ENCODE results near the gene RNF34. TPM values are rescaled to one million over a fixed set of nuclear protein-coding genes. Genes with fewer than 3 reads are reported as not detected.

RNF34 gene
- total RNA-seq, 1 experiment from 2014 or later: 54.1 TPM

GRCh38 chr12:121466794-121467637 lies 67.1 kb downstream of the RNF34 start:
- CTCF ChIA-PET: interaction anchor here (1.0 kb wide), 1 partner anchor 12 kb away, joined by 3 read pairs; no protein-coding TSS in a partner anchor
- H3K9me3 Mint-ChIP-seq (ENCODE audit: unreplicated experiment): no peaks in the 10 kb centered on the region
- DNase-seq: peak; percentile 92 to 95
- peaks cover 16% of the 10 kb centered on the region; the same call in 1 of the 2 replicates for H3K4me1 ChIP-seq
- H3K27me3 ChIP-seq (replicated peaks; ENCODE audit: control insufficient read depth, insufficient read depth, low read length): no peaks in the 10 kb centered on the region
- H3K4me1 Mint-ChIP-seq (ENCODE audit: low read depth, unreplicated experiment): peaks cover 9% of the 10 kb centered on the region
- H3K4me3 ChIP-seq (ENCODE audit: low read depth, low read length): peak overlapping the region; percentile 72
- H3K36me3 Mint-ChIP-seq (ENCODE audit: insufficient read depth, unreplicated experiment): peaks cover 6% of the 10 kb centered on the region
- intact Hi-C loops (cut with micrococcal nuclease; ENCODE audit: unreplicated experiment): no loop called here
- H3K27ac Mint-ChIP-seq (ENCODE audit: unreplicated experiment): no peak overlapping the region
- peak overlapping the region; percentile 56 for H3K4me3 Mint-ChIP-seq (ENCODE audit: unreplicated experiment)
- no TSS peak for BruUV-seq (replicated peaks)
- H3K27me3 Mint-ChIP-seq (ENCODE audit: insufficient read depth, unreplicated experiment): no peaks in the 10 kb centered on the region
- TF ChIP-seq CTCF (IDR thresholded peaks at IDR 0.05; ENCODE audit: insufficient read depth in 1 of 2, low read depth in 1 of 2, low read length in 1 of 2, severe bottlenecking in 1 of 2, unreplicated experiment in 1 of 2): no peak
- POLR2A ChIA-PET: interaction anchor here (0.6 kb wide), 1 partner anchor 177 kb away, joined by 3 read pairs; no protein-coding TSS in a partner anchor
- H3K9me3 ChIP-seq: no peaks in the 10 kb centered on the region
- H3K36me3 ChIP-seq (ENCODE audit: control insufficient read depth, insufficient read depth, low read length): peaks cover 2% of the 10 kb centered on the region; the same call in 1 of the 2 replicates

GRCh38 chr12:121467638-121468498 lies 68.0 kb downstream of the RNF34 start:
- H3K4me3 ChIP-seq (ENCODE audit: low read depth, low read length): peak overlapping the region; percentile 72
- no TSS peak for BruUV-seq (replicated peaks)
- Mint-ChIP-seq H3K9me3 (ENCODE audit: unreplicated experiment) (no peaks in the 10 kb centered on the region), H3K4me1 (ENCODE audit: low read depth, unreplicated experiment) (peaks cover 9% of the 10 kb centered on the region), H3K4me3 (ENCODE audit: unreplicated experiment) (peak overlapping the region; percentile 56), H3K27me3 (ENCODE audit: insufficient read depth, unreplicated experiment) (no peaks in the 10 kb centered on the region), H3K27ac (ENCODE audit: unreplicated experiment) (no peak overlapping the region), H3K36me3 (ENCODE audit: insufficient read depth, unreplicated experiment) (peaks cover 6% of the 10 kb centered on the region)
- DNase-seq: peak in 1 of 2 experiments; percentile 54
- ChIA-PET CTCF (interaction anchor here (0.6 to 1.0 kb wide), 3 partner anchors 11 to 26 kb away, joined by 3 read pairs; no protein-coding TSS in a partner anchor), POLR2A (interaction anchor here (0.6 kb wide), 2 partner anchors 11 to 176 kb away, joined by 3 read pairs; no protein-coding TSS in a partner anchor)
- TF ChIP-seq CTCF (IDR thresholded peaks at IDR 0.05; ENCODE audit: insufficient read depth in 1 of 2, low read depth in 1 of 2, low read length in 1 of 2, severe bottlenecking in 1 of 2, unreplicated experiment in 1 of 2): no peak
- H3K9me3 ChIP-seq: no peaks in the 10 kb centered on the region
- no peaks in the 10 kb centered on the region for H3K27me3 ChIP-seq (replicated peaks; ENCODE audit: control insufficient read depth, insufficient read depth, low read length)
- H3K4me1 ChIP-seq: peaks cover 16% of the 10 kb centered on the region; the same call in 1 of the 2 replicates
- intact Hi-C loops (cut with micrococcal nuclease; ENCODE audit: unreplicated experiment): no loop called here
- peaks cover 2% of the 10 kb centered on the region; the same call in 1 of the 2 replicates for H3K36me3 ChIP-seq (ENCODE audit: control insufficient read depth, insufficient read depth, low read length)

GRCh38 chr12:121468499-121468801 lies 68.5 kb downstream of the RNF34 start:
- no peaks in the 10 kb centered on the region for H3K9me3 ChIP-seq
- Mint-ChIP-seq H3K36me3 (ENCODE audit: insufficient read depth, unreplicated experiment) (peaks cover 6% of the 10 kb centered on the region), H3K9me3 (ENCODE audit: unreplicated experiment) (no peaks in the 10 kb centered on the region), H3K27me3 (ENCODE audit: insufficient read depth, unreplicated experiment) (no peaks in the 10 kb centered on the region), H3K4me3 (ENCODE audit: unreplicated experiment) (peak overlapping the region; percentile 56), H3K27ac (ENCODE audit: unreplicated experiment) (no peak overlapping the region), H3K4me1 (ENCODE audit: low read depth, unreplicated experiment) (peaks cover 9% of the 10 kb centered on the region)
- H3K27me3 ChIP-seq (replicated peaks; ENCODE audit: control insufficient read depth, insufficient read depth, low read length): no peaks in the 10 kb centered on the region
- H3K36me3 ChIP-seq (ENCODE audit: control insufficient read depth, insufficient read depth, low read length): peaks cover 2% of the 10 kb centered on the region; the same call in 1 of the 2 replicates
- ChIA-PET POLR2A (interaction anchor here (0.6 kb wide), 1 partner anchor 11 kb away, joined by 3 read pairs; no protein-coding TSS in a partner anchor), CTCF (interaction anchor here (0.9 kb wide), 1 partner anchor 26 kb away, joined by 3 read pairs; no protein-coding TSS in a partner anchor)
- TF ChIP-seq CTCF (IDR thresholded peaks at IDR 0.05; ENCODE audit: insufficient read depth in 1 of 2, low read depth in 1 of 2, low read length in 1 of 2, severe bottlenecking in 1 of 2, unreplicated experiment in 1 of 2): no peak
- intact Hi-C loops (cut with micrococcal nuclease; ENCODE audit: unreplicated experiment): no loop called here
- H3K4me3 ChIP-seq (ENCODE audit: low read depth, low read length): no peak overlapping the region
- H3K4me1 ChIP-seq: peaks cover 16% of the 10 kb centered on the region; the same call in 1 of the 2 replicates
- no peak for DNase-seq
- BruUV-seq (replicated peaks): no TSS peak
